Psoas muscle (tissue), 8 donors: Measurements from ENCODE around the gene TNFRSF11A. TPM values are rescaled to one million over a fixed set of nuclear protein-coding genes. Genes with fewer than 3 reads are reported as not detected.

Experiments
- ATAC-seq, 4 donors: fragments of 200-7000 bp; cut with Tn5 transposase; one replicate each; pipeline ENCODE4 v1.9.1; 2020; ENCODE audit warnings: moderate library complexity in 3 of 4, mild to moderate bottlenecking in 2 of 4
- DNase-seq, 2 donors: peaks; one replicate each; pipeline ENCODE4 v3.0.0-alpha.2; 2020
- H3K27ac ChIP-seq: fragments of 200-600 bp; one replicate; pipeline ENCODE4 v1.8.0; 2022
- H3K27me3 ChIP-seq, 3 donors: fragments of 200-600 bp in 1 of 3; one replicate each; pipeline versions ENCODE4 v1.6.1 to v1.8.0; 2013 to 2022; ENCODE audit warnings: low read length in 2 of 3, mild to moderate bottlenecking in 2 of 3, moderate library complexity in 1 of 3; ENCODE audit not compliant: insufficient read depth in 3 of 3
- H3K36me3 ChIP-seq, 2 donors: fragments of 200-600 bp in 1 of 2; one replicate each; pipeline versions ENCODE4 v1.6.1 to v1.8.0; 2013 to 2022; ENCODE audit warnings: low read depth in 1 of 2, mild to moderate bottlenecking in 1 of 2, moderate library complexity in 1 of 2; ENCODE audit not compliant: insufficient read depth in 1 of 2
- H3K4me1 ChIP-seq: fragments of 200-600 bp; one replicate; pipeline ENCODE4 v1.8.0; 2022
- H3K4me3 ChIP-seq: fragments of 200-600 bp; one replicate; pipeline ENCODE4 v1.8.0; 2022; ENCODE audit warnings: mild to moderate bottlenecking
- H3K9me3 ChIP-seq: fragments of 200-600 bp; one replicate; pipeline ENCODE4 v1.8.0; 2022
- WGBS, 3 donors: extraction: QIAGEN DNeasy Blood & Tissue Kit; methylation state at CpG; one replicate each; pipeline versions ENCODE4 v1.1.6 to v1.1.7; 2013; 5-methylcytosine and 5-hydroxymethylcytosine counted together
- intact Hi-C, 2 donors: fragments of 100-400 bp; cut with DNase I; formaldehyde crosslinking; loops; one replicate each; pipeline versions ENCODE4 v1.11.0 to v1.14.2; 2022
- polyA plus RNA-seq, 3 donors: library from polyadenylated mRNA; stranded (reverse); fragments of 200-250 nt; gene quantifications; one replicate each; pipeline ENCODE4 v1.2.3, GENCODE V29; 2013
- total RNA-seq, 4 donors: library from RNA; stranded (reverse); fragmentation: NEBNext Ultra II Directional in 2 of 4; extraction: Animal tissue kit (Norgen Biotek cat#: 25700) in 2 of 4; gene quantifications; one replicate each; pipeline versions ENCODE4 v1.2.1 to v1.2.4, GENCODE V29; 2021 to 2023
- TF ChIP-seq, protein P1 (sequence below): fragments of 200-600 bp; IDR thresholded peaks from one replicate; pipeline ENCODE4 v1.8.0; 2022; ENCODE audit warnings: antibody characterized with exemption
- donor health status: healthy with polysubstance abuse.
- donor health status: DM: no; HTN: no; CAD: no; lungs with moderate emphysema.
- donor health status: Bipolar disorder and iron deficiency.
- donor health status: healthy.
- donor health status: DM: yes; HTN: yes; CAD: no.
- donor health status: DM: no; HTN: no; CAD: no.
- donor health status: DM: no; HTN: no; CAD: no.
- donor health status: DM: yes; HTN: yes; CAD: no.

Gene TNFRSF11A
- total and polyA plus RNA-seq, 7 donors, result 0.12 to 1.3 (median 0.60) TPM

DNA sequence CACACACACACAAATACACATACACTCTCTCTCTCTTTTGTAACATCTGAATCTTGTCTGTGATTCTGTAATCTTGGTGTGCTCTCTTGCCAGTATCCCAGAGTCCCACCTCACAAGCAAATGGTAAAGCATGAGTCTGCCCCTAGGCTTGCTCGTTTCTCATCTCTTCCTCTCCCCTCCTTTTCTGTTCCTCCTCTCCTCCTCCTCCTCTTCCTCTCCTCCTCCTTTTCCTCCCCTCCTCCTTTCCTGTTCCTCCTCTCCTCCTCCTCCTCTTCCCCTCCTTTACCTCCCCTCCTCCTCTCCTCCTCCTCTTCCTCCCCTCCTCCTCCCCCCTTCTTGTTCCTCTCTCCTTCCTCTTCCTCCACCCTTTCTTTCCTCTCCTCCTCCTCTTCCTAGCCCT, 59.0 kb downstream of the TNFRSF11A start:
- H3K4me3 ChIP-seq, result no peak overlapping the region
- H3K27ac ChIP-seq, result no peak overlapping the region
- no peak for ATAC-seq
- H3K27me3 ChIP-seq, result peaks cover 0 to 2% (median 0%) of the 10 kb centered on the region in 3 donors
- intact Hi-C loops, result no loop called here
- no peaks in the 10 kb centered on the region for H3K36me3 ChIP-seq
- WGBS, 3 donors, result 17 to 46% (median 35%) methylated on average over 1 of the region's 1 CpG
- H3K9me3 ChIP-seq, result no peaks in the 10 kb centered on the region
- TF ChIP-seq, protein P1, sequence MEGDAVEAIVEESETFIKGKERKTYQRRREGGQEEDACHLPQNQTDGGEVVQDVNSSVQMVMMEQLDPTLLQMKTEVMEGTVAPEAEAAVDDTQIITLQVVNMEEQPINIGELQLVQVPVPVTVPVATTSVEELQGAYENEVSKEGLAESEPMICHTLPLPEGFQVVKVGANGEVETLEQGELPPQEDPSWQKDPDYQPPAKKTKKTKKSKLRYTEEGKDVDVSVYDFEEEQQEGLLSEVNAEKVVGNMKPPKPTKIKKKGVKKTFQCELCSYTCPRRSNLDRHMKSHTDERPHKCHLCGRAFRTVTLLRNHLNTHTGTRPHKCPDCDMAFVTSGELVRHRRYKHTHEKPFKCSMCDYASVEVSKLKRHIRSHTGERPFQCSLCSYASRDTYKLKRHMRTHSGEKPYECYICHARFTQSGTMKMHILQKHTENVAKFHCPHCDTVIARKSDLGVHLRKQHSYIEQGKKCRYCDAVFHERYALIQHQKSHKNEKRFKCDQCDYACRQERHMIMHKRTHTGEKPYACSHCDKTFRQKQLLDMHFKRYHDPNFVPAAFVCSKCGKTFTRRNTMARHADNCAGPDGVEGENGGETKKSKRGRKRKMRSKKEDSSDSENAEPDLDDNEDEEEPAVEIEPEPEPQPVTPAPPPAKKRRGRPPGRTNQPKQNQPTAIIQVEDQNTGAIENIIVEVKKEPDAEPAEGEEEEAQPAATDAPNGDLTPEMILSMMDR, result no peak
- DNase-seq, result no peak
- H3K4me1 ChIP-seq, result no peaks in the 10 kb centered on the region

DNA sequence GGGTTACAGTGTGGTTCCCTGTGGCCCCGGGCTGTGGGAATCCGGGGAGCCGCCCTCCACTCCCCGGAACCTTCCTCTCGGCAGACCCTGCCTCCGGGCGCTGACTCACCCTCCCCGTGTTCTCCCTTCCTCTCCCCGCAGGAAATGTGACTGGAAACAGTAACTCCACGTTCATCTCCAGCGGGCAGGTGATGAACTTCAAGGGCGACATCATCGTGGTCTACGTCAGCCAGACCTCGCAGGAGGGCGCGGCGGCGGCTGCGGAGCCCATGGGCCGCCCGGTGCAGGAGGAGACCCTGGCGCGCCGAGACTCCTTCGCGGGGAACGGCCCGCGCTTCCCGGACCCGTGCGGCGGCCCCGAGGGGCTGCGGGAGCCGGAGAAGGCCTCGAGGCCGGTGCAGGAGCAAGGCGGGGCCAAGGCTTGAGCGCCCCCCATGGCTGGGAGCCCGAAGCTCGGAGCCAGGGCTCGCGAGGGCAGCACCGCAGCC, 59.5 kb downstream of the TNFRSF11A start:
- peak overlapping the region; percentile 36 for H3K4me3 ChIP-seq
- H3K9me3 ChIP-seq, result no peaks in the 10 kb centered on the region
- H3K27me3 ChIP-seq, result peaks cover 0 to 2% (median 0%) of the 10 kb centered on the region in 3 donors
- intact Hi-C loops, result no loop called here
- no peak for DNase-seq
- H3K36me3 ChIP-seq, result no peaks in the 10 kb centered on the region
- no peak overlapping the region for H3K27ac ChIP-seq
- no peak for ATAC-seq
- TF ChIP-seq, protein P1, result no peak
- 65 to 70% (median 67%) methylated on average over 46 of the region's 46 CpGs for WGBS, 3 donors
- no peaks in the 10 kb centered on the region for H3K4me1 ChIP-seq

DNA sequence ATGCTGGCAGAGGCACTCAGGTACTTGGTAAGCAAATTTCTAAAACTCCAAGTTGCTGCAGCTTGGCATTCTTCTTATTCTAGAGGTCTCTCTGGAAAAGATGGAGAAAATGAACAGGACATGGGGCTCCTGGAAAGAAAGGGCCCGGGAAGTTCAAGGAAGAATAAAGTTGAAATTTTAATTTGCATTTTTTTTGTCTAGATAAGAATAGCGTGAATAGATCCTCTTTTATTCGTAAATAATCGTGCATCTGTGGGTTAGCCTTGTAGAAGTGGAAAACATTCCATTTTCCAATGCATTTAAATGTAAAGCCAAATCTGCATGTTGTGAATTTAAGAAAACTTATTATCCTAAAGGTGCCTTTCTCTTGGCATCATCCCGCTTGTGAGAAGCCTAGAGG, 61.0 kb downstream of the TNFRSF11A start:
- Histone ChIP-seq H3K36me3 (no peaks in the 10 kb centered on the region), H3K9me3 (no peaks in the 10 kb centered on the region), H3K27ac (no peak overlapping the region), H3K27me3 (no peaks in the 10 kb centered on the region), H3K4me3 (no peak overlapping the region), H3K4me1 (no peaks in the 10 kb centered on the region)
- TF ChIP-seq, protein P1, result no peak
- DNase-seq (no peak), ATAC-seq (no peak)
- 82 to 88% (median 87%) methylated on average over 5 of the region's 5 CpGs for WGBS, 3 donors
- intact Hi-C loops, result no loop called here

DNA sequence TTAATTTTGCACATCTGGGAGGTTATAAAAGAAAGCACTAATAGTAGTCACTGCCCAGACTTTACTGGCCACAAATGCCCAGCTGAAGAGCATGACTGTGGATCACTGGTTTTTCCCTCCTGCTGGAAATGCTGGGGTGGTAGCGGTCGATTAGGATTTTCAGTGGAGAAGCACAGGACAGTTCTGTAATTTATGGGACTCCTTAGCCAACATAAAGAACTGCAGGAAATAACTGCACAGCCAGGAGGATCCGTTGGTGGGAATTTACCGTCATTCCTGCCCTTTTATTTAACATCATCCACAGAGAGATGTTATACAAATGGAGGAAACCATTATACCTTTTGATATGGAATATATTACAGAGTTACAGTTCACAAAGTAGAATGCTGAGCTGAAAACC, 61.5 kb downstream of the TNFRSF11A start:
- DNase-seq (no peak), ATAC-seq (no peak)
- no peaks in the 10 kb centered on the region for H3K36me3 ChIP-seq
- no peaks in the 10 kb centered on the region for H3K27me3 ChIP-seq
- no peaks in the 10 kb centered on the region for H3K9me3 ChIP-seq
- TF ChIP-seq, protein P1, result no peak
- no peak overlapping the region for H3K4me3 ChIP-seq
- no peak overlapping the region for H3K27ac ChIP-seq
- intact Hi-C loops, result no loop called here
- WGBS, 3 donors, result 47 to 49% (median 47%) methylated on average over 4 of the region's 4 CpGs
- no peaks in the 10 kb centered on the region for H3K4me1 ChIP-seq

DNA sequence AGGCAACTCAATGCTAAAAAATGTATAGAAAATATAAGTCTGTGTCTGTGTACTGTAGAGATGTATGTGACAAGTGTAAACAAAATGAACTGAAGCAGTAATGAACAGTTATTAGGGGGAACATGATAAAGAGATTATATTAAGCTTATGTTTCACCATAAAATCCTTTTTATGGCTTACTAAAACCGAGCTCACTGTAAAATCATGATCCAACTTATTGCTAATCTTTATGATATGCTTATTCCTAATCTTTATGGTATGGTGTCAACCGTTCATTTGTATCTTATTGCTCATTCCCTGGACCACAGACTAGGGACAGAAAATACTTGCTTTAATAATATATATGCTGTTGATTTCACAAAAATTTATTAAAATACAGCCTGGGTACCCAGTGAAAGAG, 62.1 kb downstream of the TNFRSF11A start:
- Histone ChIP-seq H3K27ac (no peak overlapping the region), H3K9me3 (no peaks in the 10 kb centered on the region), H3K4me3 (no peak overlapping the region), H3K27me3 (no peaks in the 10 kb centered on the region), H3K36me3 (no peaks in the 10 kb centered on the region), H3K4me1 (no peaks in the 10 kb centered on the region)
- TF ChIP-seq, protein P1, result no peak
- no peak for ATAC-seq
- WGBS, 3 donors, result 41 to 53% (median 49%) methylated on average over 2 of the region's 2 CpGs
- no peak for DNase-seq
- intact Hi-C loops, result no loop called here
